ENCODE measurements around the gene PTGR1.

DNA sequence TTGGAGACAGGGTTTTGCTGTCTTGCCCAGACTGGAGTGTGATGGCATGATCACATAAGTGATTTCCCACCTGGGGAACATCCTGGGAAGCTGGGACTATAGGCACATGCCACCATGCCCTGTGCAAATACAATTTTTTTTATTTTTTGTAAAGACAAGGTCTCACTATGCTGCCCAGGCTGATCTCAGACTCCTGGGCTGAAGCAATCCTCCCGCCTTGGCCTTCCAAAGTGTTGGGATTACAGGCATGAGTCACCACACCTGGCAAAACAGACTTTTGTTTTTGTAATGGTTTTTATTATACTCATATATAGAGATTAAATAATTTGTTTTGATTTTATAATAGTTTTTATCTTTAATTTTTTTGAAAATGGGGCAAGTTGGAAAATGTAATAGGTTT is 46.4 kb upstream of the PTGR1 start:
- TF ChIP-seq POLR2AphosphoS5 (IDR thresholded peaks at IDR 0.05; ENCODE audit: borderline replicate concordance, low read depth, low read length) (no peak), EZH2 (IDR thresholded peaks at IDR 0.05) (no peak), FOXP2 (optimal IDR thresholded peaks at IDR 0.05; ENCODE audit: control extremely low read depth, extremely low read length, insufficient read depth) (no peak)

Measured in SK-N-MC (cell line).